ENCODE data around the gene KANK2.

The KANK2 gene

GRCh38 chr19:11137542-11138384 is 59.6 kb downstream of the KANK2 start:
- H3K4me3 ChIP-seq (ENCODE audit: low read depth, low read length), result peak overlapping the region; percentile 6
- TF ChIP-seq CTCF (IDR thresholded peaks at IDR 0.05; ENCODE audit: low read depth, low read length) (peak; percentile 60), MAX (IDR thresholded peaks at IDR 0.05; ENCODE audit: low read depth, low read length) (peak; percentile 28; the same call in 1 of the 2 replicates), POLR2A (IDR thresholded peaks at IDR 0.05; ENCODE audit: extremely low read depth, insufficient read length) (peak; percentile 14), MYC (IDR thresholded peaks at IDR 0.05; ENCODE audit: low read depth, low read length) (0 out of 2 replicates have a peak, but pooled peaks have one; percentile 13)
- peak; percentile 75 for DNase-seq (ENCODE audit: low read depth)

GRCh38 chr19:11136400-11137101 is 60.8 kb downstream of the KANK2 start:
- DNase-seq (ENCODE audit: low read depth), result no peak
- no peak overlapping the region for H3K4me3 ChIP-seq (ENCODE audit: low read depth, low read length)
- TF ChIP-seq CTCF (IDR thresholded peaks at IDR 0.05; ENCODE audit: low read depth, low read length) (no peak), POLR2A (IDR thresholded peaks at IDR 0.05; ENCODE audit: extremely low read depth, insufficient read length) (no peak), MAX (IDR thresholded peaks at IDR 0.05; ENCODE audit: low read depth, low read length) (no peak), MYC (IDR thresholded peaks at IDR 0.05; ENCODE audit: low read depth, low read length) (no peak)

- no peak for DNase-seq (ENCODE audit: low read depth)
- no peak overlapping the region for H3K4me3 ChIP-seq (ENCODE audit: low read depth, low read length)
- TF ChIP-seq MYC (IDR thresholded peaks at IDR 0.05; ENCODE audit: low read depth, low read length) (no peak), CTCF (IDR thresholded peaks at IDR 0.05; ENCODE audit: low read depth, low read length) (no peak)
Observed at GRCh38 chr19:11131471-11131870, 65.9 kb downstream of the KANK2 start.

GRCh38 chr19:11130824-11131455 is 66.4 kb downstream of the KANK2 start:
- no peak overlapping the region for H3K4me3 ChIP-seq (ENCODE audit: low read depth, low read length)
- DNase-seq (ENCODE audit: low read depth), result peak; percentile 78
- TF ChIP-seq MAX (IDR thresholded peaks at IDR 0.05; ENCODE audit: low read depth, low read length) (no peak), CTCF (IDR thresholded peaks at IDR 0.05; ENCODE audit: low read depth, low read length) (peak; percentile 73), MYC (IDR thresholded peaks at IDR 0.05; ENCODE audit: low read depth, low read length) (no peak), POLR2A (IDR thresholded peaks at IDR 0.05; ENCODE audit: extremely low read depth, insufficient read length) (no peak)

- no peak overlapping the region for H3K4me3 ChIP-seq (ENCODE audit: low read depth, low read length)
- no peak for TF ChIP-seq POLR2A (IDR thresholded peaks at IDR 0.05; ENCODE audit: extremely low read depth, insufficient read length)
- TF ChIP-seq CTCF (IDR thresholded peaks at IDR 0.05; ENCODE audit: low read depth, low read length), result no peak
- TF ChIP-seq MYC (IDR thresholded peaks at IDR 0.05; ENCODE audit: low read depth, low read length), result no peak
- TF ChIP-seq MAX (IDR thresholded peaks at IDR 0.05; ENCODE audit: low read depth, low read length), result no peak
- DNase-seq (ENCODE audit: low read depth), result no peak
Observed at GRCh38 chr19:11127905-11128304, 69.4 kb downstream of the KANK2 start.

Measured in NB4 (cell line).